Measurements from ENCODE around the gene KRTAP4-4.
"Not testable (repeated sequence)": the region's sequence is repeated elsewhere in the genome, so short reads cannot be mapped to it uniquely, and the experiment has no call there.

The KRTAP4-4 gene

DNA sequence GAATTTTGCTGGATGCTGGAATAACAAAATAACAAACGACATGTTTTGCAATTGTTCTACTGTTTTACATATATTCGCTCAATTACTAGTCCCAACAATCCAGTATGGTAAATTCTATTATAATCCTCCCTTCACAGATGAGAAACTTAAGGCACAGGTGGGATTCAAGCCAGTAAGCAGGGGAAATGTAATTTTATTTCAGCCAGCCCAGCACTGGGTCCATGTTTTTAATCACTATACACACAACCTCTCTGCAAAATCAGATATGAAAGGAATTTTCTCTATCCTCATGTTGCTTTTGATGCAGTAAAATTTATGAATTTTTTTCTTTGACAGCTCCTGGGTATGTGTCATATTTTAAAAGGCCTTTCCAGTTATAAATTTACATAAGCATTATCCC, 15.3 kb downstream of the KRTAP4-4 start:
- H3K27me3 ChIP-seq (replicated peaks; ENCODE audit: control insufficient read depth, insufficient read depth, low read length): no peaks in the 10 kb centered on the region
- H3K36me3 ChIP-seq (ENCODE audit: control insufficient read depth, insufficient read depth, low read length): no peaks in the 10 kb centered on the region
- DNase-seq (ENCODE audit: extremely low read depth, insufficient read length): no peak
- no peak overlapping the region for H3K4me3 ChIP-seq (replicated peaks; ENCODE audit: low read depth, low read length)
- TF ChIP-seq, protein P1, sequence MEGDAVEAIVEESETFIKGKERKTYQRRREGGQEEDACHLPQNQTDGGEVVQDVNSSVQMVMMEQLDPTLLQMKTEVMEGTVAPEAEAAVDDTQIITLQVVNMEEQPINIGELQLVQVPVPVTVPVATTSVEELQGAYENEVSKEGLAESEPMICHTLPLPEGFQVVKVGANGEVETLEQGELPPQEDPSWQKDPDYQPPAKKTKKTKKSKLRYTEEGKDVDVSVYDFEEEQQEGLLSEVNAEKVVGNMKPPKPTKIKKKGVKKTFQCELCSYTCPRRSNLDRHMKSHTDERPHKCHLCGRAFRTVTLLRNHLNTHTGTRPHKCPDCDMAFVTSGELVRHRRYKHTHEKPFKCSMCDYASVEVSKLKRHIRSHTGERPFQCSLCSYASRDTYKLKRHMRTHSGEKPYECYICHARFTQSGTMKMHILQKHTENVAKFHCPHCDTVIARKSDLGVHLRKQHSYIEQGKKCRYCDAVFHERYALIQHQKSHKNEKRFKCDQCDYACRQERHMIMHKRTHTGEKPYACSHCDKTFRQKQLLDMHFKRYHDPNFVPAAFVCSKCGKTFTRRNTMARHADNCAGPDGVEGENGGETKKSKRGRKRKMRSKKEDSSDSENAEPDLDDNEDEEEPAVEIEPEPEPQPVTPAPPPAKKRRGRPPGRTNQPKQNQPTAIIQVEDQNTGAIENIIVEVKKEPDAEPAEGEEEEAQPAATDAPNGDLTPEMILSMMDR (IDR thresholded peaks at IDR 0.05; ENCODE audit: insufficient read depth, low read length, poor library complexity, severe bottlenecking): no peak

DNA sequence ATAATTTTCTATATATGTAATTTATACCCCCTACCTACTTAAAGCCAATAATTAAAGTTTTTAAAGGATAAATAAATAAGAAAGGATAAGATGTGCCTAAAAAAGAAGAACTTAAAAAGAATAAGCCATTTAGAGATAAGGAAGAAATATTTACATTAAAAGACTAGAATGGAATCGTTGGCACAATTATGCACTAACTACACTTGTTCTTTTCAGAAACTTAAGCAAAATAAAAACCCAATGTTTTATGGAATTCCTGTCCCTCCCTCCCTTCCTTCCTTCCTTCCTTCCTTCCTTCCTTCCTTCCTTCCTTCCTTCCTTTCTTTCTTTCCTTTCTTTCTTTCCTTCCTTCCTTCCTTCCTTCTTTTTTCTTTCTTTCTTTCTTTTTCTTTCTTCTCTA, 15.7 kb downstream of the KRTAP4-4 start:
- TF ChIP-seq, protein P1 (IDR thresholded peaks at IDR 0.05; ENCODE audit: insufficient read depth, low read length, poor library complexity, severe bottlenecking): no peak
- H3K36me3 ChIP-seq (ENCODE audit: control insufficient read depth, insufficient read depth, low read length): no peaks in the 10 kb centered on the region
- no peak for DNase-seq (ENCODE audit: extremely low read depth, insufficient read length)

DNA sequence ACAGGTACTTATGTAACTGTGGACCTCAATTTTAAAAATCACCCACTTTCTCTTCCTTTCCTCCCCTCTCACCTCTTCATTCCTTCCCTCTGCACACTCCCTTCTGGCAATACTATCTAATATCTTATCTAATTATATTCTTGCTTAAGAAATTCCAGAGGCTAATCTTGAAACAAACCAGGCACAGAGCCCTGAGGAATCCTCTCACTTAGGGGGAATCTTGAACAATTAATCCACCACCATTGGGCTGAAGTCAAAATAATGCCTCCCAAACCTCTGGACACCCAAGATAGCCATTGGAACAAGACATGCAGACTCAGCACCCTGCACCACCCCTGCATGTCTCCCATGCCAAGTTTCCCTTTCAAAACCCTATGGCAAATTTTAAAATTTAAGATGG, 19.2 kb downstream of the KRTAP4-4 start:
- H3K4me3 ChIP-seq (replicated peaks; ENCODE audit: low read depth, low read length): no peak overlapping the region
- TF ChIP-seq, protein P1 (IDR thresholded peaks at IDR 0.05; ENCODE audit: insufficient read depth, low read length, poor library complexity, severe bottlenecking): no peak
- no peaks in the 10 kb centered on the region for H3K36me3 ChIP-seq (ENCODE audit: control insufficient read depth, insufficient read depth, low read length)
- no peak for DNase-seq (ENCODE audit: extremely low read depth, insufficient read length)
- no peaks in the 10 kb centered on the region for H3K27me3 ChIP-seq (replicated peaks; ENCODE audit: control insufficient read depth, insufficient read depth, low read length)

More for the DNA sequence above, 15.7 kb downstream of the KRTAP4-4 start:
- no peak overlapping the region for H3K4me3 ChIP-seq (replicated peaks; ENCODE audit: low read depth, low read length)
- no peaks in the 10 kb centered on the region for H3K27me3 ChIP-seq (replicated peaks; ENCODE audit: control insufficient read depth, insufficient read depth, low read length)

DNA sequence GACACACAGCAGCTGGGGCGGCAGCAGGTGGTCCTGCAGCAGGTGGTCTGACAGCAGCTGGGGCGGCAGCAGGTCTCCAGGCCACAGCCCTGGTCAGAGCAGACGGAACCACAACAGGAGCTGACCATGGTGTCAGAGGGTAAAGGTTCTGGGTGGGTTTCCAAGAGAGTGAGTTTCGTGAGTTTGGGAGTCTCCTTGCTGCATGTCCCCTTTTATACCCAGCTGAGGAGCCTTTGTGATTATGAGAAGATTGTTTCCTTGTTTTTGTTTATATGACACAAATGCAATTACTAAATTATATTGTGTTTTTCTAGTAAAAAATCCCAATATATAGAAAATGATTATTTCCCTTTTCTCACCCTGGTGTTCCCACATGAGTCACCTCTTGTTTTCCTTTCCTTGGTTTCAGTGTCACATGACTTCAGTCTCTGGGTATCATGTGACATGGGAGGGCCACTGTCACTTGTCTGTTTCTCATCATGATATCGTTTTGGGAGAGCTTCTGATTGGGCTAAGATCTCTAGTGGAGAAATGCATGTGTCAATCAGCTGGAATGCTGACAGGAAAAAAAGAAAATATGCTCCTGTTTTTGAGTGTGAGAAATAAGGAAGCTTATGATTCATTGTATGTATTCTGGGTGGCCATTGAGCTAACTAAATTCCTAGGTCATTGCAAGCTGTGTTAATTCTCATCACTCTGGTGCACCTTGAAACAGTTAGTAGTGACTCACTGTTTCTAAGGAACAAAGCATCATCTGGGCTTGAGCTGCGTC, 20.0 kb downstream of the KRTAP4-4 start, which contains the start of gene KRTAP4-6:
Gene KRTAP4-6, minus strand, starts transcription at position 185 of the 772 bp plus-strand sequence. Its CDS starts 57 bp downstream, at position 128.
- H3K4me3 ChIP-seq (replicated peaks; ENCODE audit: low read depth, low read length): no peak within 1 kb of the TSS
- no peaks in the 10 kb centered on the region for H3K27me3 ChIP-seq (replicated peaks; ENCODE audit: control insufficient read depth, insufficient read depth, low read length)
- TF ChIP-seq, protein P1 (IDR thresholded peaks at IDR 0.05; ENCODE audit: insufficient read depth, low read length, poor library complexity, severe bottlenecking): no peak
- no peaks in the 10 kb centered on the region for H3K36me3 ChIP-seq (ENCODE audit: control insufficient read depth, insufficient read depth, low read length)
- DNase-seq (ENCODE audit: extremely low read depth, insufficient read length): no peak

DNA sequence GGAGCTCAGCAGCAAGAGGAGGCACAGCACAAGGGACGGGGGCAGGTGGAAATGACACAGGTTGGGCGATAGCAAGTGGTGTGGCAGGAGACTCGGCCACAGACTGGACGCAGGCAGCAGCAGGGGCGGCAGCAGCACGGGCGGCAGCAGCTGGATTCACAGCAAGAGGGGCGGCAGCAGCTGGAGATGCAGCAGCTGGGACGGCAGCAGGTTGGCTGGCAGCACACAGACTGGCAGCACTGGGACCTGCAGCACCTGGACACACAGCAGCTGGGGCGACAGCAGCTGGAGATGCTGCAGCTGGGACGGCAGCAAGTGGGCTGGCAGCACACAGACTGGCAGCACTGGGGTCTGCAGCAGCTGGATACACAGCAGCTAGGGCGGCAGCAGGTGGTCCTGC, 20.7 kb downstream of the KRTAP4-4 start:
- H3K4me3 ChIP-seq (replicated peaks; ENCODE audit: low read depth, low read length); DNase-seq (ENCODE audit: extremely low read depth, insufficient read length); H3K36me3 ChIP-seq (ENCODE audit: control insufficient read depth, insufficient read depth, low read length); H3K27me3 ChIP-seq (replicated peaks; ENCODE audit: control insufficient read depth, insufficient read depth, low read length): not testable (repeated sequence)

DNA sequence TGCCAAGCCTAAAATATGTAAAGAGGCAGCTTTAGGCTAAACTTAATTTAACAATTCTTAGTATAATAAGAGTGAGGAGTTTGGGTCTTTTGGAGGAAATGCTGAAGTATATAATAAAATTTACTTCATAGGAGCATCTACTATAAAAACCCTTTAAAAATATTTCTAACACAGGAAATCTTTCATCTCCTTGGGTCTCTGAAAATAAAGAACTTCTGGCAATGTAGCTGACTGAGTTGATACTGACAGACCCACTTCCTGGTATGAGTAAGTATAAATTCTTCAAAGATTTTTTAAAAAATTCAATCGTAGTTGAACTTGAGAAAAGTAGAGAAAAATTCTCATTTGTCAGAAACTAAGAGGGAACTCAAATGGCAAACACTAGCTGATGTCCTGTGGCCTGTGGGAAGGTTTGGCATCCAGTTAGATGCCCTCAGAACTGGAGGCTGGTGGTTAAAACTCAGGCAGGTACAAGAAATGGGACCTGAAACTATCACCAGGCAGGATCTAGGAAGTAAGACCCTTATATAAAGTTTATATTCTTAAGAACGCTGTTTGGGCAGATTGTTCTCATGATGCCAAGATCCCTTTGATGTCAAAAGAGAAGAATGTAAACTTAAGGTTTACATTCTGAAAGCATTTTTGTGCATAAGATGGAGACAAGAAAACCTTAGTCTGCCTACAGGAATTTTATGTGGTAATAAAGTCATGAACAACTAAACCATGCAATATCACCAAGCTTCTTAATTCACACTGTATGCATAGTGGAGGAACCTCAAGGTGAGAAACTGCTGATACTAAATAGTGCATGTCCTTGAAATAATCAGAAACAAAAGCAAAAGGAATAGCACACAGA, 26.4 kb downstream of the KRTAP4-4 start:
- H3K36me3 ChIP-seq (ENCODE audit: control insufficient read depth, insufficient read depth, low read length): no peaks in the 10 kb centered on the region
- no peaks in the 10 kb centered on the region for H3K27me3 ChIP-seq (replicated peaks; ENCODE audit: control insufficient read depth, insufficient read depth, low read length)
- H3K4me3 ChIP-seq (replicated peaks; ENCODE audit: low read depth, low read length): no peak overlapping the region
- TF ChIP-seq, protein P1 (IDR thresholded peaks at IDR 0.05; ENCODE audit: insufficient read depth, low read length, poor library complexity, severe bottlenecking): no peak
- no peak for DNase-seq (ENCODE audit: extremely low read depth, insufficient read length)

All from GM06990 (cell line).